ENCODE data around the gene P2RY8. TPM values are rescaled to one million over a fixed set of nuclear protein-coding genes. Genes with fewer than 3 reads are reported as not detected.

Gene P2RY8
- total RNA-seq, 3 donors from 2014 or later = 0.87 to 2.0 (median 2.0) TPM

- intact Hi-C loops (cut with DNase I, micrococcal nuclease) = no loop called here
- Histone ChIP-seq H3K4me1 (ENCODE audit: low read depth) (no peaks in the 10 kb centered on the region), H3K4me3 (no peak overlapping the region), H3K36me3 (ENCODE audit: low read depth) (no peaks in the 10 kb centered on the region), H3K9me3 (no peaks in the 10 kb centered on the region)
- no peak for TF ChIP-seq CTCF (IDR thresholded peaks at IDR 0.05)
- ATAC-seq = no peak
- DNase-seq = no peak
Measured at GRCh38 chrX:1506916-1507315, 30.1 kb downstream of the P2RY8 start.

- Histone ChIP-seq H3K4me1 (ENCODE audit: low read depth) (no peaks in the 10 kb centered on the region), H3K9me3 (no peaks in the 10 kb centered on the region), H3K4me3 (no peak overlapping the region), H3K36me3 (ENCODE audit: low read depth) (no peaks in the 10 kb centered on the region)
- intact Hi-C loops (cut with DNase I, micrococcal nuclease) = no loop called here
- TF ChIP-seq CTCF (IDR thresholded peaks at IDR 0.05) = no peak
- ATAC-seq (no peak), DNase-seq (no peak)
Measured at GRCh38 chrX:1502853-1503252, 34.1 kb downstream of the P2RY8 start.

GRCh38 chrX:1502241-1502640 is 34.7 kb downstream of the P2RY8 start:
- no peaks in the 10 kb centered on the region for H3K4me1 ChIP-seq (ENCODE audit: low read depth)
- intact Hi-C loops (cut with DNase I, micrococcal nuclease) = no loop called here
- DNase-seq (peak in 1 of 3 donors; percentile 76), ATAC-seq (peak; percentile 70)
- H3K9me3 ChIP-seq = no peaks in the 10 kb centered on the region
- H3K4me3 ChIP-seq = no peak overlapping the region
- no peak for TF ChIP-seq CTCF (IDR thresholded peaks at IDR 0.05)
- no peaks in the 10 kb centered on the region for H3K36me3 ChIP-seq (ENCODE audit: low read depth)

- Histone ChIP-seq H3K36me3 (ENCODE audit: low read depth) (no peaks in the 10 kb centered on the region), H3K4me3 (no peak overlapping the region), H3K4me1 (ENCODE audit: low read depth) (no peaks in the 10 kb centered on the region), H3K9me3 (no peaks in the 10 kb centered on the region)
- ATAC-seq (peak; percentile 58), DNase-seq (no peak)
- intact Hi-C loops (cut with DNase I, micrococcal nuclease) = no loop called here
- TF ChIP-seq CTCF (IDR thresholded peaks at IDR 0.05) = no peak
Measured at GRCh38 chrX:1500701-1501624, 36.0 kb downstream of the P2RY8 start.

GRCh38 chrX:1496076-1496475 is 40.9 kb downstream of the P2RY8 start:
- DNase-seq (no peak), ATAC-seq (no peak)
- Histone ChIP-seq H3K4me3 (no peak overlapping the region), H3K9me3 (no peaks in the 10 kb centered on the region), H3K4me1 (ENCODE audit: low read depth) (no peaks in the 10 kb centered on the region), H3K36me3 (ENCODE audit: low read depth) (no peaks in the 10 kb centered on the region)
- intact Hi-C loops (cut with DNase I, micrococcal nuclease) = no loop called here
- no peak for TF ChIP-seq CTCF (IDR thresholded peaks at IDR 0.05)

All from mucosa of descending colon (tissue), 3 donors.